Uterus (tissue), 4 donors: ENCODE results near the gene CLP1. TPM values are rescaled to one million over a fixed set of nuclear protein-coding genes. Genes with fewer than 3 reads are reported as not detected.

ENCODE experiments used
- DNase-seq, 2 donors: peaks; one replicate each; pipeline ENCODE4 v3.0.0-alpha.2; 2019 to 2020
- H3K27ac ChIP-seq, 2 donors: fragments of 200-600 bp; sonication (generic); 1 replicate in 1 of 2; 2 replicates in 1 of 2; pipeline ENCODE4 v1.5.1; 2016 to 2018
- H3K27me3 ChIP-seq, 2 donors: fragments of 200-600 bp; sonication (generic); one replicate each; pipeline ENCODE4 v1.5.1; 2018 to 2019; ENCODE audit warnings: control low read depth in 1 of 2
- H3K36me3 ChIP-seq, 2 donors: fragments of 200-600 bp; sonication (generic); one replicate each; pipeline ENCODE4 v1.5.1; 2019; ENCODE audit warnings: control low read depth in 1 of 2
- H3K4me1 ChIP-seq, 2 donors: fragments of 200-600 bp; sonication (generic); one replicate each; pipeline ENCODE4 v1.5.1; 2018 to 2019; ENCODE audit warnings: control low read depth in 1 of 2
- H3K4me3 ChIP-seq, 2 donors: fragments of 200-600 bp; sonication (generic); 1 replicate in 1 of 2; 2 replicates in 1 of 2; pipeline ENCODE4 v1.5.1; 2018 to 2019; ENCODE audit warnings: mild to moderate bottlenecking in 1 of 2
- H3K9me3 ChIP-seq, 2 donors: fragments of 200-600 bp; sonication (generic); one replicate each; pipeline ENCODE4 v1.5.1; 2019; ENCODE audit warnings: control low read depth in 1 of 2
- CTCF ChIP-seq, 4 experiments: fragments of 200-600 bp in 2 of 4; fragments of 450-650 bp in 2 of 4; sonication (generic) in 2 of 4; IDR thresholded peaks; one replicate each; pipeline ENCODE4 v1.5.1; 2016 to 2019; ENCODE audit warnings: antibody characterized with exemption in 4 of 4, mild to moderate bottlenecking in 2 of 4, moderate library complexity in 1 of 4
- POLR2A ChIP-seq, 2 donors: fragments of 450-650 bp; IDR thresholded peaks; one replicate each; pipeline ENCODE4 v1.6.1; 2016; ENCODE audit warnings: antibody characterized with exemption in 2 of 2, mild to moderate bottlenecking in 1 of 2, moderate library complexity in 1 of 2
- intact Hi-C: fragments of 100-400 bp; cut with DNase I; formaldehyde crosslinking; loops from one replicate; pipeline ENCODE4 v1.15.1; 2023; ENCODE audit warnings: low total_unique reads
- total RNA-seq, 4 donors: library from RNA; depleted of rRNA in 3 of 4; stranded (reverse); fragments of >200 nt in 3 of 4; gene quantifications; one replicate each; pipeline versions ENCODE4 v1.1.0 to v1.2.4, GENCODE V29; 2014 to 2023
- donor health status: DM: yes; HTN: yes; CAD: no.

CLP1 gene
- total RNA-seq, 4 donors from 2014 or later: 3.1 to 24.4 (median 12.2) TPM

- TF ChIP-seq POLR2A (IDR thresholded peaks at IDR 0.05): no peak
- TF ChIP-seq CTCF (IDR thresholded peaks at IDR 0.05): peak; percentile 64 to 93 (median 77)
- H3K4me3 ChIP-seq: no peak overlapping the region
- no peaks in the 10 kb centered on the region for H3K27me3 ChIP-seq
- no peaks in the 10 kb centered on the region for H3K36me3 ChIP-seq
- H3K27ac ChIP-seq: peak overlapping the region; percentile 56 to 73
- peak; percentile 81 to 88 for DNase-seq
- no peaks in the 10 kb centered on the region for H3K9me3 ChIP-seq
- intact Hi-C loops: loop anchor here (10.0 kb wide), 1 partner anchor 50 kb away; the partner anchor contains the start of gene SERPING1
- peaks cover 0 to 32% of the 10 kb centered on the region in 2 donors for H3K4me1 ChIP-seq
These were observed 12.5 kb upstream of the CLP1 start for GRCh38 chr11:57644748-57645688.

GRCh38 chr11:57645689-57646085, 11.9 kb upstream of the CLP1 start:
- intact Hi-C loops: loop anchor here (10.0 kb wide), 1 partner anchor 51 kb away; the partner anchor contains the start of gene SERPING1
- peak in 1 of 2 donors; percentile 39 for DNase-seq
- Histone ChIP-seq H3K4me1 (peaks cover 0 to 35% of the 10 kb centered on the region in 2 donors), H3K27me3 (no peaks in the 10 kb centered on the region), H3K36me3 (no peaks in the 10 kb centered on the region), H3K9me3 (no peaks in the 10 kb centered on the region), H3K4me3 (no peak overlapping the region), H3K27ac (peak overlapping the region; percentile 56 to 73)
- no peak for TF ChIP-seq POLR2A (IDR thresholded peaks at IDR 0.05)
- no peak for TF ChIP-seq CTCF (IDR thresholded peaks at IDR 0.05)

- no peaks in the 10 kb centered on the region for H3K36me3 ChIP-seq
- H3K27me3 ChIP-seq: no peaks in the 10 kb centered on the region
- H3K9me3 ChIP-seq: no peaks in the 10 kb centered on the region
- no peak for TF ChIP-seq CTCF (IDR thresholded peaks at IDR 0.05)
- TF ChIP-seq POLR2A (IDR thresholded peaks at IDR 0.05): no peak
- peak overlapping the region; percentile 56 to 73 for H3K27ac ChIP-seq
- intact Hi-C loops: loop anchor here (10.0 kb wide), 1 partner anchor 51 kb away; the partner anchor contains the start of gene SERPING1
- DNase-seq: no peak
- H3K4me3 ChIP-seq: no peak overlapping the region
- H3K4me1 ChIP-seq: peaks cover 0 to 35% of the 10 kb centered on the region in 2 donors
These were observed 11.3 kb upstream of the CLP1 start for GRCh38 chr11:57646194-57646798.

GRCh38 chr11:57646799-57647303, 10.7 kb upstream of the CLP1 start:
- intact Hi-C loops: loop anchor here (10.0 kb wide), 1 partner anchor 52 kb away; the partner anchor contains the start of gene SERPING1
- Histone ChIP-seq H3K27me3 (no peaks in the 10 kb centered on the region), H3K36me3 (no peaks in the 10 kb centered on the region), H3K9me3 (no peaks in the 10 kb centered on the region), H3K4me1 (peaks cover 0 to 35% of the 10 kb centered on the region in 2 donors), H3K27ac (peak overlapping the region; percentile 56 to 73), H3K4me3 (no peak overlapping the region)
- TF ChIP-seq CTCF (IDR thresholded peaks at IDR 0.05) (no peak), POLR2A (IDR thresholded peaks at IDR 0.05) (no peak)
- DNase-seq: no peak
